Measurements from ENCODE around the gene NEGR1. TPM values are rescaled to one million over a fixed set of nuclear protein-coding genes. Genes with fewer than 3 reads are reported as not detected.

NEGR1 gene
- total RNA-seq, 4 donors from 2014 or later, result 7.0 to 10.0 (median 8.1) TPM

DNA sequence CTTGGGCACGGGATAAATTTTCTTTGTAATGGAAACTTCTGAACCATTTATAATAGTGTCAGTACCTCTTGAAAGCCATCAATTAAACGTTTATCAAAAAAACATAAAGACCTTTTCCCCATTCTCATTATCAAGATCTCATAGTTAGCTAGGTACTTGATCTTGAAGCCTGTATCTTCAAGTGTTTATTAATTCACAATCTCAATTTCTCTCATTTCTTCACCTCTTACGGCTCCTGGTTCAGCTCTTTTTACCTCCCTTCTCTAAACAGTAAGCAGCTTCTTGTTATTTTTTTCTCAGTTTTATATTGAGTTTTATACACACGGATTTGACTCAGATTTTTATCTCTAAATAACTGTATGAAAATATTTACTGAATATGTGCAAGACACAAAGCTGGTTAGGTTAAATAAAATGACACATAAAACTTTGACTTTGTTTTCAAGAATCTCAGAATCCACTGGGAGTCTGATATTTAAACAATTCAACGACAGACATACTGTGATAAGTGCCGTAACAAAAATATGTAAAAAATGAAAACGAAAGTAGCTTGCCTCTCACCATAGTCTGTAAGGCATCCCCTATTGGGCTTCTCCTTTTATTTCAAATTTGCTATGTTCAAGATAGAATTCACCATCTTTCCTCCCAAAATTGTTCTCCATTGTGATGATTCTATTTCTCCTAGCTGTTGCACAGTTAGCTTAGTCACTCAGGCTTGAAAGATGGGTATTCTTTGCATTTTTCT lies 789.9 kb downstream of the NEGR1 start:
- H3K36me3 ChIP-seq, result no peaks in the 10 kb centered on the region
- DNase-seq, result no peak
- H3K27ac ChIP-seq, result no peak overlapping the region
- peaks cover 0 to 13% (median 4%) of the 10 kb centered on the region in 4 donors for H3K4me1 ChIP-seq
- H3K27me3 ChIP-seq, result no peaks in the 10 kb centered on the region
- WGBS, 2 donors (ENCODE audit: low coverage in 1 of 2), result 70 to 74% methylated on average over 6 to 7 of the region's 7 CpGs
- no peak for TF ChIP-seq POLR2AphosphoS5 (IDR thresholded peaks at IDR 0.05)
- no peak for TF ChIP-seq POLR2A (IDR thresholded peaks at IDR 0.05)
- TF ChIP-seq EP300 (IDR thresholded peaks at IDR 0.05; ENCODE audit: low read depth), result no peak
- TF ChIP-seq, protein P1, sequence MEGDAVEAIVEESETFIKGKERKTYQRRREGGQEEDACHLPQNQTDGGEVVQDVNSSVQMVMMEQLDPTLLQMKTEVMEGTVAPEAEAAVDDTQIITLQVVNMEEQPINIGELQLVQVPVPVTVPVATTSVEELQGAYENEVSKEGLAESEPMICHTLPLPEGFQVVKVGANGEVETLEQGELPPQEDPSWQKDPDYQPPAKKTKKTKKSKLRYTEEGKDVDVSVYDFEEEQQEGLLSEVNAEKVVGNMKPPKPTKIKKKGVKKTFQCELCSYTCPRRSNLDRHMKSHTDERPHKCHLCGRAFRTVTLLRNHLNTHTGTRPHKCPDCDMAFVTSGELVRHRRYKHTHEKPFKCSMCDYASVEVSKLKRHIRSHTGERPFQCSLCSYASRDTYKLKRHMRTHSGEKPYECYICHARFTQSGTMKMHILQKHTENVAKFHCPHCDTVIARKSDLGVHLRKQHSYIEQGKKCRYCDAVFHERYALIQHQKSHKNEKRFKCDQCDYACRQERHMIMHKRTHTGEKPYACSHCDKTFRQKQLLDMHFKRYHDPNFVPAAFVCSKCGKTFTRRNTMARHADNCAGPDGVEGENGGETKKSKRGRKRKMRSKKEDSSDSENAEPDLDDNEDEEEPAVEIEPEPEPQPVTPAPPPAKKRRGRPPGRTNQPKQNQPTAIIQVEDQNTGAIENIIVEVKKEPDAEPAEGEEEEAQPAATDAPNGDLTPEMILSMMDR (IDR thresholded peaks at IDR 0.05), result no peak
- H3K9me3 ChIP-seq, result no peaks in the 10 kb centered on the region
- intact Hi-C loops (cut with DNase I; ENCODE audit: low total_unique reads), result no loop called here
- no peak overlapping the region for H3K4me3 ChIP-seq
- in situ Hi-C loops (cut with MboI; ENCODE audit: low pct_ligation_motif_present in 1 of 4, low pct_unique_long_range_greater_than_20kb in 1 of 4, low sequenced_read_pairs in 3 of 4), result no loop called here

DNA sequence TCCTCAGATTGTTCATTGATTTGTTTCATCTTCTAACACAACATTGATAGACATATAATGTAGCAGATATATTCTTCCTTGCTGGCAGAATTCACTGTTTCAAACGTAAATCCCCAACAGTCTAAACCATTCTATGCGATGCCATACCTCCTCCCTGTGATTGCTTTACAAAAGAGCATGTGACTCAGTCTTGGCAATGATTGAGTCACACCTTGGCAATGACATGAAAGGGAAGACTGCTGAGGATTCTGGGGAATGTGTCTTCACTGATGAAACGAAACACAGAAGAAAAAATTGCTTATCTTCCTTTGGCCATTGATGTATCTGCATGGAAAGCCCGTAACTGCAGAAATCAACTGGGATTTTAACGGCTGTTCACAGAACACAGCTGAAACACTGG lies 791.9 kb downstream of the NEGR1 start:
- Histone ChIP-seq H3K9me3 (no peaks in the 10 kb centered on the region), H3K4me3 (no peak overlapping the region), H3K27ac (no peak overlapping the region), H3K4me1 (peaks cover 0 to 13% (median 4%) of the 10 kb centered on the region in 4 donors), H3K27me3 (no peaks in the 10 kb centered on the region), H3K36me3 (no peaks in the 10 kb centered on the region)
- 71 to 74% methylated on average over 5 of the region's 5 CpGs for WGBS, 2 donors (ENCODE audit: low coverage in 1 of 2)
- in situ Hi-C loops (cut with MboI; ENCODE audit: low pct_ligation_motif_present in 1 of 4, low pct_unique_long_range_greater_than_20kb in 1 of 4, low sequenced_read_pairs in 3 of 4) (no loop called here), intact Hi-C loops (cut with DNase I; ENCODE audit: low total_unique reads) (no loop called here)
- TF ChIP-seq EP300 (IDR thresholded peaks at IDR 0.05; ENCODE audit: low read depth), result no peak
- TF ChIP-seq POLR2AphosphoS5 (IDR thresholded peaks at IDR 0.05), result no peak
- TF ChIP-seq, protein P1 (IDR thresholded peaks at IDR 0.05), result no peak
- no peak for TF ChIP-seq POLR2A (IDR thresholded peaks at IDR 0.05)
- no peak for DNase-seq

DNA sequence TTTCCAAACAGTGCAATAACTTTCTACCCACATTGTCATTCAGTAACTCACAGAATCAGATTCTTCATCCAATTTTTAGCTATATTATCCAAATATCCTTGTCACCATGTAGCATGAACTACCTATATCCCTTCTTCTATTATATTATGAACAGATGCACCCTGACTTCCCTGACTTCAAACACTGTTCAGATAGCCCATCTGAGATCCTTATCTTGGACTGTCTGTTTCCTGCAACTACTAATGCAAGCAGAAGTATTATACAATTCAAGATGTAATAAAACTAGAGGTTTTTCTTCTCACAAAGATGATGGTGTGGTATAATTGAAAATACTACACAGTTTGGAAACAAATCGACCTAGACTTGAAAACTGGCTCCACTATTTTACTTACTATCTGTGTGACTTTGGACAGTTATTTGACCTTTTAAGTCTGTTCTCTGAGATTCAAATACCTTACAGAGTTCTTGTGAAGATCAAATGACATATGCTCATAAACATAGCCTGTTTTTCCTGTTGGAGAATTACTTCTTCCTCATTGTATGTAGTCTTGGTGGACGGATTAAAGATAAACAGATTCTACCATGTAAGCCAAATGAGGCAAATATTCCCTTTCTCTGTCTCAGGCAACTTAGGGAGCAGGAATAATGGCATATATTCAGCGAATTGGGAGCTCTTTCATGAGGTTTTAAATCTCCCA lies 793.6 kb downstream of the NEGR1 start:
- intact Hi-C loops (cut with DNase I; ENCODE audit: low total_unique reads) (no loop called here), in situ Hi-C loops (cut with MboI; ENCODE audit: low pct_ligation_motif_present in 1 of 4, low pct_unique_long_range_greater_than_20kb in 1 of 4, low sequenced_read_pairs in 3 of 4) (no loop called here)
- Histone ChIP-seq H3K4me1 (peaks cover 0 to 13% (median 4%) of the 10 kb centered on the region in 4 donors), H3K36me3 (no peaks in the 10 kb centered on the region), H3K27me3 (no peaks in the 10 kb centered on the region), H3K27ac (no peak overlapping the region), H3K9me3 (no peaks in the 10 kb centered on the region), H3K4me3 (no peak overlapping the region)
- TF ChIP-seq, protein P1 (IDR thresholded peaks at IDR 0.05), result no peak
- no peak for TF ChIP-seq POLR2A (IDR thresholded peaks at IDR 0.05)
- TF ChIP-seq POLR2AphosphoS5 (IDR thresholded peaks at IDR 0.05), result no peak
- no peak for TF ChIP-seq EP300 (IDR thresholded peaks at IDR 0.05; ENCODE audit: low read depth)
- DNase-seq, result no peak
- WGBS, 2 donors (ENCODE audit: low coverage in 1 of 2), result 11 to 29% methylated on average over 2 to 3 of the region's 3 CpGs

DNA sequence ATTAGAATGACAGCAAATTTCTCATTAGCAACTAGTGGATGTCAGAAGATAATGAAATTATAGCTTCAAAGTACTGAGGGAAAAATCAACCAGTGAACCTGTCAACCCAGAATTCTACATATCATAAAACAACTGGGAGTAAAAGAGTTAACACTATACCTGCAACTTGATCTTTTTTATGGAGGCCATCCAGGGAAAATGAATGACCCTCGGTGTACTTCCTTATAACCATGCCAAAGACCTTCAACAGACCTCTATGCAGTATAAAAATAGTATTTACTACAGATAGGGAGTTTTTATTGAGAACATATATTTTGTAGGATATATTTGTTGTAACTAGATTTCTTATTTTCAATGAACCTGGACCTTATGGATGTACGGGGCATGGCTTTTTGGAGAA lies 809.0 kb downstream of the NEGR1 start:
- 23 to 36% methylated on average over 2 of the region's 2 CpGs for WGBS, 2 donors (ENCODE audit: low coverage in 1 of 2)
- Histone ChIP-seq H3K36me3 (no peaks in the 10 kb centered on the region), H3K27ac (peak overlapping the region in 3 of 4 donors; percentile 49 to 64 (median 56)), H3K4me1 (peaks cover 0 to 11% (median 2%) of the 10 kb centered on the region in 4 donors), H3K4me3 (no peak overlapping the region), H3K9me3 (no peaks in the 10 kb centered on the region), H3K27me3 (no peaks in the 10 kb centered on the region)
- intact Hi-C loops (cut with DNase I; ENCODE audit: low total_unique reads), result no loop called here
- in situ Hi-C loops (cut with MboI; ENCODE audit: low pct_ligation_motif_present in 1 of 4, low pct_unique_long_range_greater_than_20kb in 1 of 4, low sequenced_read_pairs in 3 of 4), result no loop called here
- peak; percentile 8 for DNase-seq
- TF ChIP-seq POLR2A (IDR thresholded peaks at IDR 0.05), result no peak
- TF ChIP-seq, protein P1 (IDR thresholded peaks at IDR 0.05), result no peak
- no peak for TF ChIP-seq EP300 (IDR thresholded peaks at IDR 0.05; ENCODE audit: low read depth)
- no peak for TF ChIP-seq POLR2AphosphoS5 (IDR thresholded peaks at IDR 0.05)

Data from transverse colon (tissue), 4 donors.